Mononuclear cell (primary cell): ENCODE measurements around the gene TLN1. TPM values are rescaled to one million over a fixed set of nuclear protein-coding genes. Genes with fewer than 3 reads are reported as not detected.
A peak's percentile ranks its signal among the peaks of the same experiment; 100 is the strongest.

ENCODE experiments used
- H3K27me3 ChIP-seq: 2 replicates; pipeline ENCODE4 v1.6.0; 2011; ENCODE audit warnings: low read length, control low read depth; ENCODE audit not compliant: insufficient read depth
- H3K4me1 ChIP-seq: 2 replicates; pipeline ENCODE4 v1.5.1; 2011; ENCODE audit warnings: mild to moderate bottlenecking, low read length, control low read depth; ENCODE audit not compliant: insufficient read depth
- H3K4me3 ChIP-seq: 2 replicates; pipeline ENCODE4 v1.5.1; 2011; ENCODE audit warnings: mild to moderate bottlenecking, low read length, moderate library complexity
- H3K9me3 ChIP-seq: 2 replicates; pipeline ENCODE4 v1.5.1; 2011; ENCODE audit warnings: low read depth, mild to moderate bottlenecking, control low read depth, low read length
- total RNA-seq: library from RNA; depleted of rRNA; stranded (reverse); fragments of >200 nt; gene quantifications from one replicate; pipeline ENCODE4 v1.2.3, GENCODE V29; 2012

TLN1 gene
- total RNA-seq, 1 donor: 195 TPM

DNA sequence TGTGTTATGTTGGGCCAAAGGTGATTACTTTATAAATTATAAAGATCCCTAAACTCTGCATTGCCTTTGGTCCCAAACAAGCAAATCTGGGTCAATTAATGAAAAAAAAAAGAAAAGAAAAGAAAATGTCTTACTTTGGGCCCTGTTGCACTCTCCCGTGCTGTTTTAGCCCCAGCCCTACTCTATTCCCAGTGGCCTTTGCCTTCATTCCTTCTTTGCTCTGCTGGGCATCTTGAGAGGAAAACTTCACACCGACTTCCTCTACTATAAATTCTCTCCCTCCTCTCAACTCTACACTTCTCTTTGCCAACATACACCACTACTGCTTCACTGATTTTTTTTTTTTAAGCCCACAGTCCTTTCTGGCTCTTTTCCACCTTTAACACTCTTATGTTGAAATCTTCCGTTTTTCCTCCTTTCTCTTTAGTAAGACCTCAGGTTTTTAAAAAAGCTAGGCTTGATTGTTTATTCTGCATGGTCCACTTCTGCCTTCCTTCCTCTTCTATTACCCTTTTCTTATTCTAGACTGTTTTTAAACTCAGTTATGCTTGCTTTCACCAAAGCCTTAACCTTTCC is 26.6 kb upstream of the TLN1 start:
- Histone ChIP-seq H3K4me3 (no peak overlapping the region), H3K4me1 (peaks cover 43% of the 10 kb centered on the region), H3K9me3 (no peaks in the 10 kb centered on the region), H3K27me3 (no peaks in the 10 kb centered on the region)

DNA sequence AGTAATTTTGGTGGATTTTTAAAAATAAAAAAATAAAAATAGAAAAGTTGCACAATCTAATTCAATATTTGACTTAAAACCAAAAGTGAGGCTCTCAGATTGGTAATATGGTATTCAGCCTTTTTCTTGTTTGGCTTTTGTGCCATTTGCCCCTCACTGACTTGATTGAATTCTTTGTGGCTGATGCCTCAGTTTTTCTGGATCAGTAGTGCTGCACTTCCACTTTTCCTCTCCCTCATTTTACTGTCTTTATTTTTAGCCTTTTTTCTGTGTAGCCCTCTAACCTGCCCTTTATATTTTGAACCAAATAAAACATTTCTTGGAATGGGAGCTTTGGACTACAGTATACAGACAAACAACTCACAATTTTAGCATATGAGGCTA is 25.9 kb upstream of the TLN1 start:
- no peak overlapping the region for H3K4me3 ChIP-seq
- no peaks in the 10 kb centered on the region for H3K9me3 ChIP-seq
- H3K4me1 ChIP-seq: peaks cover 43% of the 10 kb centered on the region
- no peaks in the 10 kb centered on the region for H3K27me3 ChIP-seq

DNA sequence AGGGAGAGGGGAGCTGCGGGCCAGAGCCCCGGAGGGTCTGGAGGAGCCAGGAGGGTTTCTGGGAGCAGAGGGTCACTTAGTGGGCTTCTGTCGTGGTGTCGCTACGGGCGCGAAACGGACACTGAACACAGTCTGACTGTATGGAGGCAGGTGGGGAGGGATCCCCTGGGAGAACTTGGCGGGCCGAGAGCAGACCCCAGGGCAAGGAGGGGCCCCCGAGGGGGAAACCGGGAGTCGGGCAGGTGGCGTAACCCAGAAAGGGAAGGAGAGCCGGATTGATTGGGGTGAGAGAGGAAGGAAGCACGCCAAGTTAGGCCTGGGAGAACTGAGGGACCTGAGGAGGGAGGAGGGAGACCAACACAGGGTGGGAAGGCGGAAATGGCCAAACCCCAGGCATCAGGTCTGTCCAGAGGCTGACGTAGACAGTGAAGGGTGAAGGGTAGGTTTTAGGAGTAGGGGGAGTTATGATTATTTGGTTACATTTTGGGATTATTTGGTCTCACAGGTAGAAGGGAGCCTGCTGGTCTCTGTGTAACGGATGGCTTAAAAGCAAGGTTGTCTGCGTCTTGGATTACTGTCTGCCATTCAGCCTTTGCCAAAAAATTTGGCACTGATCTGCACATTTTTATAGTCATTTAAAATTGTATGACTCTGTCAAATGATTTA is 25.4 kb upstream of the TLN1 start:
- no peaks in the 10 kb centered on the region for H3K27me3 ChIP-seq
- H3K4me3 ChIP-seq: peak overlapping the region; percentile 56
- no peaks in the 10 kb centered on the region for H3K9me3 ChIP-seq
- peaks cover 43% of the 10 kb centered on the region for H3K4me1 ChIP-seq

DNA sequence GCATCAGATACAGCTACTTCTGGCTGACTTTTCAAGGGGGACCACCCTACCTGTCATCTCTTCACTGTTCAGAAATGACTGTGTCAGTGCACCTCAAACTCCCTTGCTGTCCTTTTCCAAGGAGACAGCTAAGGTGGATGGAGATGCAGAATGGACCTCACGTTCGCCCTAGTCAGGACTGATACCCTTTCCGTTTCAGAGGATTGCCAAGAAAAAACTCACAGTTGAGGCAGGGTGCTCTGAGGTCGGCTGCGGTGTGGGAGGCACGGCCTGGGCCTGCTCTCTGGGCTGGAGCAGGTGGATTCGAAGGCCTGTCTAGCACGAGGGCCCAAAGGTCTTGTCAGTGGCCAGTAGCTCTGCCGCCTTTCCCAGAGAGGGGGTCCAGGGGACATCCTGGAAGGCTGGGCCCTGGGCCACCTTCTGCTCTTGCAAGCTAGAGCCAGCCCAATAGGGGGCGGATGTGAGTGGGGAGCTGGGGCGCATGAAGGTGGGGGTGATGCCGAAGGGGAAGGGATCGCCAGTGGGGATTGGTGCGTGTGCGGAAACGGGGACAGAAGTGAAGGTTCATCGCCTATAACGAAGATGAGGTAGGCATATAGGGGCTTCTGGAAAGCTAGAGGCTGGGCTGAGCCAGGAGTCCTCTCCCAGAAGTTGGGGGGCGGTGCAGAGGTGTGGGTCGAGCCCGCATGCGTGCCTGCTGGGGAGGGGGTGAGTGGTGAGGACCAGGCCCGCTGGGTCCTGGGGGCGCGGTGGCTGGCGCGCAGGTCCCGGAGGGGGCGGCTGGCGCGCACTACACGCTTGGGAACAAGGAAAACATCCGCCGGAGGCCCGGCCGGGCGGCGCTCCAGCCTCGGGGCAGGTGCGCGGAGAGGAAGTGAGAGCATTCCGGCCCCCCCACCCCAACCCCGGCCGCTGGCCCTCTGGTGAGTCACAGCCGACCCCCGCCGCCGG is 24.6 kb upstream of the TLN1 start:
- H3K27me3 ChIP-seq: no peaks in the 10 kb centered on the region
- H3K4me3 ChIP-seq: peak overlapping the region; percentile 56
- H3K9me3 ChIP-seq: no peaks in the 10 kb centered on the region
- peaks cover 43% of the 10 kb centered on the region for H3K4me1 ChIP-seq

DNA sequence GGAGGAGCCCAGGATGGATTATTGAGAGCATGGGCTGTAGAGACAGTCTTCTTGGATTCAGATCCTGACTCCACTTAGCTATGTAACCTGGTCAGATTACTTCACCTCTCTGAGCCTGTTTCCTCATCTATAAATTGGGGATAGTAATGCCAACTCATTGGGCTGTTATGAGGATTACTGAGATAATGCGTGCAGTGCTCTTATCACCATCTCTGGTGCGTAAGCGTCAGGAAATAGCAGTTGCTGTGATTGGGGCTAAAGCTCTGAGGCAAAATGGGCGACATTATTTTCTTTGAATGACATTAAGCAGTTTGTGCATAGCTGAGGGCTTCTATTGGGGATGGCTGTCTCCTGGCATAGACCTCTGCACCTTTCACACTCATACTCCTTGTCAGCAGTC is 23.1 kb upstream of the TLN1 start:
- no peak overlapping the region for H3K4me3 ChIP-seq
- no peaks in the 10 kb centered on the region for H3K9me3 ChIP-seq
- H3K4me1 ChIP-seq: peaks cover 46% of the 10 kb centered on the region
- H3K27me3 ChIP-seq: no peaks in the 10 kb centered on the region

DNA sequence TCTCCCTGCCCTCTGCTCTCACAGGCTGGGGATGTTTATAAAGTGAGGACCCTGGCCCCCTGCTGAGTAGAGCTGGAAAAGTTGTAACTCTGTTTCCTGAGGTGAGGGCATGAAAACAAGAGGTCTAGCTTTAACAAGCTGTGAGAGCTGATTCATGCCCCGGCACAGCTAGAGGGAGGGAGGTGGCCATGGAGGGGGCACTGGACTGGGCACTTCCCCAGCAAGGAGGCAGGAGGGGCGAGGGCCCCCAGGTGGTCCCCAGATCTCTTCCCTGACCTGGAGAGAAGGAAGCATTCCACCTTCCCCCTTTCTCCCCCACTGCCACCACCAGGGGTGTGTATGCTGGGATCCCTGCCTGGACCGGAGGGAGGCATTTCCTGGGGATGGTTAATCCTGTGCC is 22.3 kb upstream of the TLN1 start, which contains the start of gene MSMP:
Gene MSMP (minus strand): TSS at position 13 of the 400 bp plus-strand sequence. CDS start 147 bp downstream, outside the sequence.
- Histone ChIP-seq H3K4me1 (peaks cover 50% of the 10 kb centered on the region), H3K9me3 (no peaks in the 10 kb centered on the region), H3K27me3 (no peaks in the 10 kb centered on the region), H3K4me3 (no peak within 1 kb of the TSS)

DNA sequence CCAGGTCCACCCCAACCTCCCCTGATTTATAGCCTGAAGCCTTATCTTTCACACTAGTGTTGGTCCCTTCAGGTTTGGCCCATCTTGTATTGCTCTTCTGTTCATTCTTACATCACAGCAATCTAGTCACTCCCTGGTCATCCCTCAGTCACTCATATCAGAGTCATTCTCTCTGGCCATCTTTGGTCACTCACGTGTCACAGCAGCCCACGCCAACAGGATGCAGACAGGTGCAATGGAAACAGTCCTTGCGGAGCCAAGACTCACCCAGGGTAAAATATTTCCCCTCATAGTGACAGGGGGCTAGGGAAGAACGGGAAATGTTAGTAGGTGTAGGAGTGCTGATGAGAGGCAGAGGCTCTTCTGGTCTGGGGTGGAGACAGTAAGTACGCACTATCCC is 21.5 kb upstream of the TLN1 start:
- Histone ChIP-seq H3K27me3 (no peaks in the 10 kb centered on the region), H3K4me3 (no peak overlapping the region), H3K4me1 (peaks cover 46% of the 10 kb centered on the region), H3K9me3 (no peaks in the 10 kb centered on the region)

DNA sequence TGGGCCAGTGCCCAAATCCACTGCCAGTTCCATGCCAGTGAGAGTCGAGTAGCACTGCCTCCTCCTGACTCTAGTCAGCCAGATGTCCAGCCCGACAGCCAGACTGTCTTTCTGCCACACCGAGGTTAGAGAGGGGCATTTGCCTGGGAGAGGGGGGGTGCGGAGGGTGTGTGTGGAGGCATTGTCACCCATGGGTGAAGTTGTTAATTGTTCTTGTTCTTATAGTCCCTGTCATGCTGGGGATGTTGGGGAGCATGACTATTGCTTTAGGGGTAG is 18.2 kb upstream of the TLN1 start:
- peaks cover 48% of the 10 kb centered on the region for H3K4me1 ChIP-seq
- H3K27me3 ChIP-seq: no peaks in the 10 kb centered on the region
- no peaks in the 10 kb centered on the region for H3K9me3 ChIP-seq
- no peak overlapping the region for H3K4me3 ChIP-seq

DNA sequence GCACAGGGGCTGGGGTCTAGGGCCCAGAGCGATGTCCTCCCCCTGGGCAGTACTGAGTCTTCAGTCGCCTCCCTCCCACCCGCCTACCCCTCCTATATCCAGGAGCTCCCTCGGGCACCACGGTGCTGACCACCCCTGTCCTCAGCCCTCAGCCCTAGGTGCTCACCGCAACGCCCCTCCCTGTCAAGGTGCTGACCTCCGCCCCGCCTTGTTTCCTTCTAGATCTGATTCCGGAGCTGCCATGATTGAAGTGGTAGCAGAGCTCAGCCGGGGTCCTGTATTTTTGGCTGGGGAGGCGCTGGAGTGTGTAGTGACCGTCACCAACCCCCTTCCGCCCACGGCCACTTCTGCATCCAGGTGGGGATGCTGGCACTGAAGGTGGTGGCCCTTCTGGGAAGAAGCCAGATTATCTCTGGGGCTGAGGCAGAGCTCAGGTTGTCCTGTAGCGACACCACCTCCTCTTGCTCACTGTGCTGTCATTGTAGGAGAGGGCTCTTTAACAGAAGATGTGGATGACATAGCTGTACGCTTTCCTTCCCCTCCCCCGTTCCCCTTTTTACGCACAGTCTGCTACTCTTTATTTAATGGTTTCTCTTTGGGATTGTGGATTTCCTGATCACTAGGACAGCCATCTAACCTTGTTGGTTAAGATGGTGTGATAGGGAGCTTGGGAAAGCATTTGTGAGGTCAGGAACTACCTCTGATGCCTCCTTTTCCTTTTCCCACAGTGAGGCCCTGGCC is 17.7 kb upstream of the TLN1 start:
- Histone ChIP-seq H3K27me3 (no peaks in the 10 kb centered on the region), H3K9me3 (no peaks in the 10 kb centered on the region), H3K4me3 (peak overlapping the region; percentile 74), H3K4me1 (peaks cover 48% of the 10 kb centered on the region)

DNA sequence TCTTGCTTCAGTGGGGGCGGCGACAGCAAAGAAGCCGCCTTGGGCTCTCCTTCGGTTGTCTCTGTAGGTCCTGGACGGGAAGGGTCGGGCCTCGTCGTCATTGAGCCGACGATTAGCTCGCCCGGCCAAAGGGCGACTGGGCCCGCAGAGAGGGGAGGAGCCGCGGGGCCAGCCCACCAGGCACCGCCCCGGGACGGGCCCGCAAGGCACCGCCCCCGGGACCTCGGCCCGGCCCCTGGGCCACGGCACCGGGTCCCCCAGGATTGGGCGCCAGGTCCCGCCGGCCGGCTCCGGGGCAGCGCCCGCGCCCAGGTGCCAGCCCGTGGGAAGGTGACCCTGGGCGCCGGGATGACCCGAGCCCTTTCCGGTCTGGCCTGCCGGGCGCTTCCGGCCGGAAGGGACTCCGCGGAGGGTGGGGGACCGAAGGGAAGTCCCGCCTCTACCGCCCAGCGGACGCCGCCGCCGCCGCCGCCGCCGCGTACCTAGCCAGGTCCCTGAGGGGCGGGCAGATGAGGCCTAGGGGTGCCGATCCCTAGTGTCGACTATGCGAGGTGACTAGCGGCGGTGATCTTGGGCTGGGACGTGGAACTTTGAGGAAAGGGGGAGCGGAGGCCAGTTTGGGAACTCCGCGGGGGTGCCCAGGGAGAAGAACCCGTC is 17.0 kb upstream of the TLN1 start, which contains the start of the genes GBA2 and RGP1:
Gene GBA2 (minus strand): TSS at position 371 of the 657 bp plus-strand sequence. CDS start 524 bp downstream, outside the sequence.
Gene RGP1 (plus strand): TSS at position 430 of the 657 bp plus-strand sequence. CDS start 469 bp downstream, outside the sequence.
- H3K9me3 ChIP-seq: no peaks in the 10 kb centered on the region
- peak within 1 kb of the TSS; percentile 74 for H3K4me3 ChIP-seq
- peaks cover 51% of the 10 kb centered on the region for H3K4me1 ChIP-seq

DNA sequence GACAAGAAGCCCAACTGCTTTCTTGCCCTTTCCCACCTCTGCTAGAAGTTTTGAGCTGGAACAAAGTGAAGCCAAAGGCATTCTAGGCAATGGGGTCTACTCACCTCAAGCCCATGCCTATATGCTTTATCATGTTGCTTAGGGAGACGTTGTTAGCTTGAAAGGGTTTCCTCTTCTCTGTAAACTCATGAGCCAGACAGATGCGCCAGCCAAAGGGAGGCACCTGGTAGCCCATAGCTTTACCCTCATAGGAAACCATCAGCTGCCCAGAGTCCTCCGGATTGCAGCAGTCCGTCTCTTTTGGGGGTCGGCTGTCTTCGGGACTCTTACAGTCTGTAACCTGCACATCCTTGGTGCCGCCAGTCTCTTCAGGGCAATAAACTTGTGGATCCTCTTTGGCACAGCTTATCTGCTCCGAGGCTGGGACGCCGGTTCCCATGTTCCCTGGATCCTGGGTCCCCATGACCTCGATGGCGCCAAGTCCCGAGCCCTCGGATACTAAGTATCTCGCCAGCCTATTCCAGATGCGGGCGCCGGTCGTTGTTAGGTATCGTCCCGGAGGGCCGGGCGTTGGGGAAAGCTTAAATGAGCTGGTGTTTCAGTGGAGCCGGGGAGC is 16.4 kb upstream of the TLN1 start:
- peaks cover 57% of the 10 kb centered on the region for H3K4me1 ChIP-seq

More for the DNA sequence above, 17.0 kb upstream of the TLN1 start, which contains the start of the genes GBA2 and RGP1:
- no peaks in the 10 kb centered on the region for H3K27me3 ChIP-seq

DNA sequence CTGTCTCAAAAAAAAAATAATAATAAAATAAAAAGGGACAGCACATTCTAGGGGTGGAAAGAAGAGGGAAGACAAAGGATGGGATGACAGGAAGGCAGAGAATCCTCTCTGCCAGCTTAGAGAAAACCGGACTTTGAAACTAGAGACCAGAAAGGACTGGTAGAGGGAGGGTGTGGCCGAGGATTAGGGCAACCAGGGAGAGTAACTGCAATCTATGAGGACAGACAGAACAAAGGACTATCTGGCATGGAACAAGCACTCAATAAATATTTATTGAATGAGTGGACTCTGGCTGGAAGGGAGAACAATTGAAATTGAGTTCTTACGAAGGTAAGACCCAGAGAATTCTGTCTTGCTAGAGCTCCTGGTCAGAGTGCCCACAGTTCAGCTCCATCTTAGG is 14.6 kb upstream of the TLN1 start:
- no peak overlapping the region for H3K4me3 ChIP-seq
- H3K27me3 ChIP-seq: no peaks in the 10 kb centered on the region
- no peaks in the 10 kb centered on the region for H3K9me3 ChIP-seq
- peaks cover 67% of the 10 kb centered on the region for H3K4me1 ChIP-seq

More for the DNA sequence above, 16.4 kb upstream of the TLN1 start:
- Histone ChIP-seq H3K9me3 (no peaks in the 10 kb centered on the region), H3K27me3 (no peaks in the 10 kb centered on the region), H3K4me3 (peak overlapping the region; percentile 74)

DNA sequence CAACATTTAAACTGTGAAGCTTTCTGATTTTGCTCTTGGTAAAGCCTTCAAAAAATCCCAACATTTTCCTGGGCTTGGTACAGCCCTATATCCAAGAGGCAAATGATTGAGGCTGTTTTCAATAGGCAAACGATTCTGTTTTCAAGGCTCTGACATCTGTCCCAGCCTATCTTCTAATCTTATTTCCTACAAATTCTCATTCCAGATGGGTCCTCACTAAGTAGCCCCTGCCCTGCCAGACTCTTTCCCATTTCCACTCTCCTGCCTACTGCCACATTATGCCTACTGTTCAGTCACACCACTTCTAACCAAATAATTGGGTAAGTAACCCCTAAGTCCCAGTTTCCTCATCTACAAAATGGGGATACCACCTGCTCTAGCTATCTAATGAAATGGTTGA is 13.6 kb upstream of the TLN1 start:
- Histone ChIP-seq H3K9me3 (no peaks in the 10 kb centered on the region), H3K4me1 (peaks cover 64% of the 10 kb centered on the region), H3K27me3 (no peaks in the 10 kb centered on the region), H3K4me3 (no peak overlapping the region)
